ENCODE results near the gene DUSP22.

DNA sequence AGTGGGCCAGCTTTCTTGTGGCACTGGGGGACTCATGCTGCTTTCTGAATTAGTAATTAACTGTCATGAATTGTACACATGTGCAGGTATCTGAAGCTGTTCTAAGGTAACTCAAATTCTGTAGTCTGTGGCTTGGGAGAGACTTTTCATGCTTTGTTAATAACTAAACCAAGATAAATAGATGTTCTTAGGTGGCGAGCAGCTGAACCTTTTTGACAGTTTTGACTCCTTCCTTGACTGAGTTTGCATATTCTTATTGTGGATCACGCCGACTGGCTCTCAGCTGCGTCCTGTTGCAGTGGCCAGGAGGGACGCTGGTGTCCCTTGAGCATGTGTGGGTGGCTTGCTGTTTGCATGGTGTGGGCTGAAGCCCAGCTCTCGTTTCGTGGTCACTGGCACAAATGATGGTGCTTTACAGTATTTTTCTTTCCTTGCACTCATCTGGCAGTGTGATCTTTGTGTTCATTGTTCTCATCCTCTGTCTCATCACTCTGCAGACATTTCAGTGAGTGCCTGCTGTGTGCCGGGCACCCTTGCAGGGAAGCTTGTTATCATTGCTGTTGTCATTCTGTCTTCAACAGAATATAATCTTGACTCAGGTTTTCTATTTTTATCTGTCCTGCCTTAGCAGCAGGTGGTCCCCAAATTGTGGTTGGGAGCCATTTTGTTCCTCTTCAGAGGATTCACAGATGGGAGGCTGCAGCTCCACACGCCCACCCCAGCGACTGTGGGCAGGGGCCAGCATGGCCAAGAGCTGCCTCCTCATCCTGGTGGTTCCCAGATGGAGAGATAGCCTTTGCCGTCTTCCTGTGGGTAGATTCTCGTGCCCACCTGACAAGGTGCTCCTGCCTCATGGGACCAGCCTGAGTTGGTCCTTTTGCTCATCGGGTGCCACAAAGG lies 39.6 kb downstream of the DUSP22 start:
- TF ChIP-seq, protein P1, sequence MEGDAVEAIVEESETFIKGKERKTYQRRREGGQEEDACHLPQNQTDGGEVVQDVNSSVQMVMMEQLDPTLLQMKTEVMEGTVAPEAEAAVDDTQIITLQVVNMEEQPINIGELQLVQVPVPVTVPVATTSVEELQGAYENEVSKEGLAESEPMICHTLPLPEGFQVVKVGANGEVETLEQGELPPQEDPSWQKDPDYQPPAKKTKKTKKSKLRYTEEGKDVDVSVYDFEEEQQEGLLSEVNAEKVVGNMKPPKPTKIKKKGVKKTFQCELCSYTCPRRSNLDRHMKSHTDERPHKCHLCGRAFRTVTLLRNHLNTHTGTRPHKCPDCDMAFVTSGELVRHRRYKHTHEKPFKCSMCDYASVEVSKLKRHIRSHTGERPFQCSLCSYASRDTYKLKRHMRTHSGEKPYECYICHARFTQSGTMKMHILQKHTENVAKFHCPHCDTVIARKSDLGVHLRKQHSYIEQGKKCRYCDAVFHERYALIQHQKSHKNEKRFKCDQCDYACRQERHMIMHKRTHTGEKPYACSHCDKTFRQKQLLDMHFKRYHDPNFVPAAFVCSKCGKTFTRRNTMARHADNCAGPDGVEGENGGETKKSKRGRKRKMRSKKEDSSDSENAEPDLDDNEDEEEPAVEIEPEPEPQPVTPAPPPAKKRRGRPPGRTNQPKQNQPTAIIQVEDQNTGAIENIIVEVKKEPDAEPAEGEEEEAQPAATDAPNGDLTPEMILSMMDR (IDR thresholded peaks at IDR 0.05), result no peak
- TF ChIP-seq POLR2A (IDR thresholded peaks at IDR 0.05), result no peak

All from upper lobe of left lung (tissue), 4 donors.